ENCODE data around the gene EMSY. TPM values are rescaled to one million over a fixed set of nuclear protein-coding genes. Genes with fewer than 3 reads are reported as not detected.

Gene EMSY
- total and polyA plus RNA-seq, 2 of the 13 experiments (the other 11 are each of a cell fraction or from before 2014, with no cell fraction given), result 11.6 to 18.5 TPM

DNA sequence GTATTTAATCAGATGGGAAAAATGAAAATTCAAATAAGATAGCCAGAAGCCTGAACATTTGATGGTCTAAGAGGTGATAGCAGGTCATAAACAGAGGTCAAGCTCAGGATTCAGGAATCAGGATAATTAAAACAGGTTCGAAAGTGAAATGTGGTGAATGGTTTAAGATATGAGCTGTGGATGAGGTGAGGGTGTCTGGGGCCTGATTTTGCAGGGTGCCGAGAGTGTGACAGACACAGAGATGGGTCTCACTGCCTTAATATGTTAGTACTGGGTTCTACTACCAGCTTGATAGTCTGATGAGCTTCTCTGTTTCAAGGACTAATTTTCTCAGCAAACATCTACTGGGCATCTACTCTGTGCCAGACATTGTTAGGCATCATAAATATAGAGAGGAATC is 19.9 kb upstream of the EMSY start:
- Histone ChIP-seq H3K4me3 (replicated peaks in 1 of 3; ENCODE audit: insufficient read depth in 1 of 3, low read depth in 2 of 3, low read length in 3 of 3) (no peak overlapping the region), H3K4me1 (ENCODE audit: insufficient read depth, low read length) (no peaks in the 10 kb centered on the region), H3K9ac (ENCODE audit: insufficient read depth, low read depth, low read length) (no peak overlapping the region), H3K79me2 (ENCODE audit: insufficient read depth, low read length) (no peaks in the 10 kb centered on the region), H2AFZ (ENCODE audit: low read length) (no peak overlapping the region), H3K9me3 (ENCODE audit: low read length) (no peaks in the 10 kb centered on the region), H4K20me1 (ENCODE audit: insufficient read depth, low read length) (no peaks in the 10 kb centered on the region), H3K27me3 (ENCODE audit: control insufficient read depth in 1 of 2, insufficient read depth in 2 of 2, low read length in 2 of 2) (peaks cover 1 to 13% of the 10 kb centered on the region in 2 experiments; a peak in 1 of 5 replicates), H3K36me3 (replicated peaks in 1 of 2; ENCODE audit: control insufficient read depth in 1 of 2, insufficient read depth in 2 of 2, low read length in 2 of 2) (no peaks in the 10 kb centered on the region), H3K4me2 (ENCODE audit: low read depth, low read length) (no peak overlapping the region), H3K27ac (ENCODE audit: extremely low read length, insufficient read depth, low read length) (no peak overlapping the region)
- no TSS peak for BruUV-seq (replicated peaks)
- ChIA-PET POLR2A (no interaction called here), CTCF (ENCODE audit: low intra/inter-chr PET ratio, low total read pairs) (no interaction called here)
- 0% methylated on average over 2 of the region's 2 CpGs for whole genome bisulfite sequencing (ENCODE audit: low lambda C conversion rate)
- ATAC-seq, result no peak
- no peak for DNase-seq (ENCODE audit: low spot score)
- intact Hi-C loops (cut with micrococcal nuclease; ENCODE audit: unreplicated experiment), result loop anchor here (5.0 kb wide), 1 partner anchor 38 kb away; no protein-coding TSS in a partner anchor
- no peak for FAIRE-seq
- in situ Hi-C loops (cut with HindIII; ENCODE audit: extremely low pct_ligation_motif_present, low pct_unique_long_range_greater_than_20kb), result no loop called here
- TF ChIP-seq ARID2 (CRISPR knock-in tag; IDR thresholded peaks at IDR 0.05; ENCODE audit: borderline replicate concordance), result no peak
- TF ChIP-seq, protein P1, sequence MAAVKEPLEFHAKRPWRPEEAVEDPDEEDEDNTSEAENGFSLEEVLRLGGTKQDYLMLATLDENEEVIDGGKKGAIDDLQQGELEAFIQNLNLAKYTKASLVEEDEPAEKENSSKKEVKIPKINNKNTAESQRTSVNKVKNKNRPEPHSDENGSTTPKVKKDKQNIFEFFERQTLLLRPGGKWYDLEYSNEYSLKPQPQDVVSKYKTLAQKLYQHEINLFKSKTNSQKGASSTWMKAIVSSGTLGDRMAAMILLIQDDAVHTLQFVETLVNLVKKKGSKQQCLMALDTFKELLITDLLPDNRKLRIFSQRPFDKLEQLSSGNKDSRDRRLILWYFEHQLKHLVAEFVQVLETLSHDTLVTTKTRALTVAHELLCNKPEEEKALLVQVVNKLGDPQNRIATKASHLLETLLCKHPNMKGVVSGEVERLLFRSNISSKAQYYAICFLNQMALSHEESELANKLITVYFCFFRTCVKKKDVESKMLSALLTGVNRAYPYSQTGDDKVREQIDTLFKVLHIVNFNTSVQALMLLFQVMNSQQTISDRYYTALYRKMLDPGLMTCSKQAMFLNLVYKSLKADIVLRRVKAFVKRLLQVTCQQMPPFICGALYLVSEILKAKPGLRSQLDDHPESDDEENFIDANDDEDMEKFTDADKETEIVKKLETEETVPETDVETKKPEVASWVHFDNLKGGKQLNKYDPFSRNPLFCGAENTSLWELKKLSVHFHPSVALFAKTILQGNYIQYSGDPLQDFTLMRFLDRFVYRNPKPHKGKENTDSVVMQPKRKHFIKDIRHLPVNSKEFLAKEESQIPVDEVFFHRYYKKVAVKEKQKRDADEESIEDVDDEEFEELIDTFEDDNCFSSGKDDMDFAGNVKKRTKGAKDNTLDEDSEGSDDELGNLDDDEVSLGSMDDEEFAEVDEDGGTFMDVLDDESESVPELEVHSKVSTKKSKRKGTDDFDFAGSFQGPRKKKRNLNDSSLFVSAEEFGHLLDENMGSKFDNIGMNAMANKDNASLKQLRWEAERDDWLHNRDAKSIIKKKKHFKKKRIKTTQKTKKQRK (IDR thresholded peaks at IDR 0.05; ENCODE audit: low read length), result no peak
- TF ChIP-seq, protein P2, sequence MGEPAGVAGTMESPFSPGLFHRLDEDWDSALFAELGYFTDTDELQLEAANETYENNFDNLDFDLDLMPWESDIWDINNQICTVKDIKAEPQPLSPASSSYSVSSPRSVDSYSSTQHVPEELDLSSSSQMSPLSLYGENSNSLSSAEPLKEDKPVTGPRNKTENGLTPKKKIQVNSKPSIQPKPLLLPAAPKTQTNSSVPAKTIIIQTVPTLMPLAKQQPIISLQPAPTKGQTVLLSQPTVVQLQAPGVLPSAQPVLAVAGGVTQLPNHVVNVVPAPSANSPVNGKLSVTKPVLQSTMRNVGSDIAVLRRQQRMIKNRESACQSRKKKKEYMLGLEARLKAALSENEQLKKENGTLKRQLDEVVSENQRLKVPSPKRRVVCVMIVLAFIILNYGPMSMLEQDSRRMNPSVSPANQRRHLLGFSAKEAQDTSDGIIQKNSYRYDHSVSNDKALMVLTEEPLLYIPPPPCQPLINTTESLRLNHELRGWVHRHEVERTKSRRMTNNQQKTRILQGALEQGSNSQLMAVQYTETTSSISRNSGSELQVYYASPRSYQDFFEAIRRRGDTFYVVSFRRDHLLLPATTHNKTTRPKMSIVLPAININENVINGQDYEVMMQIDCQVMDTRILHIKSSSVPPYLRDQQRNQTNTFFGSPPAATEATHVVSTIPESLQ (CRISPR knock-in tag; conservative IDR thresholded peaks at IDR 0.05), result no peak
- no peak for TF ChIP-seq SYNCRIP (IDR thresholded peaks at IDR 0.05; ENCODE audit: insufficient read depth, low read depth, low read length)
- TF ChIP-seq GMEB1 (CRISPR knock-in tag; IDR thresholded peaks at IDR 0.05; ENCODE audit: borderline replicate concordance), result no peak
- TF ChIP-seq CENPT (CRISPR knock-in tag; IDR thresholded peaks at IDR 0.05; ENCODE audit: low read depth), result no peak
- no peak for TF ChIP-seq ZBTB21 (CRISPR knock-in tag; IDR thresholded peaks at IDR 0.05)
- no peak for TF ChIP-seq PRDM10 (CRISPR knock-in tag; IDR thresholded peaks at IDR 0.05; ENCODE audit: low read depth)
- no peak for TF ChIP-seq ZNF180 (CRISPR knock-in tag; IDR thresholded peaks at IDR 0.05; ENCODE audit: borderline replicate concordance, low read depth)
- TF ChIP-seq, protein P3, sequence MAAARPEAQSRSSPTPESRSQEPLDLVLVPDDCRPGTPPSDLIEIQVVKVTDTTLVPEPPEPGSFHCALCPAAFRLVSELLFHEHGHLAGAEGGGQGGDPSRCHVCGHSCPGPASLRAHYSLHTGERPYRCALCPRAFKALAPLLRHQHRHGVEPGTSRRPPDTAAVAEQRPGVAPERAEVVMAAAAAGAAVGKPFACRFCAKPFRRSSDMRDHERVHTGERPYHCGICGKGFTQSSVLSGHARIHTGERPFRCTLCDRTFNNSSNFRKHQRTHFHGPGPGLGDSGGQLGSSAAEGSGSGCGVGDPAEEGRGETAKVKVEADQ (CRISPR knock-in tag; IDR thresholded peaks at IDR 0.05; ENCODE audit: borderline replicate concordance), result no peak
- no peak for TF ChIP-seq NFYB (CRISPR knock-in tag; IDR thresholded peaks at IDR 0.05)
